HG02970 (cell line): ENCODE data around the gene GNG13.
"Not testable (repeated sequence)": the region's sequence is repeated elsewhere in the genome, so short reads cannot be mapped to it uniquely, and the experiment has no call there.

Experiments
- ATAC-seq: cut with Tn5 transposase; IDR thresholded peaks from one replicate; pipeline ENCODE4 v1.9.1; 2021; ENCODE audit warnings: mild to moderate bottlenecking, moderate library complexity, moderate number of reproducible peaks; ENCODE audit not compliant: unreplicated experiment, low FRiP score

GNG13 gene

DNA sequence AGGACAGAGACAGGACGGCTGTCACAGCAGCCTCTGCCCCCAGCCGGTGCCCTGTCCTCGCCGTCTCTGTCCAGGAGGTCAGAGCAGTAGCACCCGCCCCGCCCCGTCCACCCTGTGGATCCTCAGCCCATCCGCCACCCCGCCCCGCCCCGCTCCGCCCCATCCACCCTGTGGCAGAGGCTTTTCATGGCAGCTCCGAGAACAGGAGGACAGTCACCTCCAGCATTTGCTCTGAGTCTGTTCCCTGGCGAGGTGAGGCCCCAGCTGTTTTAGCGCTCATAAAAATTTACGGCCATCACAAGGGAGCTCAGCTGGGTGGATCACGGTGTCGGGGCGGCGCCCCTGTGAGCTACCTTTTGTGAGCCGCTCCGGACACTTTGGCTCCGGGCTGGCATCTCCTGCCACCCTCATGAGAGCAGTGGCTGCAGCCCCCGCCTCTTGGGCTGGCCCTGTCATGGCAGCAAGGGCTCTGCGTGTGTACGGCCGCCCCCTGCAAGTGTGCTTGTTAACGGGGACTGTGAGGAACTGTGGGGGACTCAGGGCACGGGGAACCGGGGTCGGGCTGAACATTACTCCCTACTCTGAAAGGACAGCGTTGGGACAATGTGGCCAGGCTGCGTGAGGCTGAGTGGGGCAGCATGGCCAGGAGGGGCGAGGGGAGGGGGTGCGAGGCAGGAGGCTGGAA lies 32.3 kb upstream of the GNG13 start:
- no peak for ATAC-seq

GRCh38 chr16:831571-832413 lies 31.3 kb upstream of the GNG13 start:
- ATAC-seq, result no peak

- ATAC-seq, result no peak
These were observed 30.5 kb upstream of the GNG13 start for GRCh38 chr16:830871-831570.

DNA sequence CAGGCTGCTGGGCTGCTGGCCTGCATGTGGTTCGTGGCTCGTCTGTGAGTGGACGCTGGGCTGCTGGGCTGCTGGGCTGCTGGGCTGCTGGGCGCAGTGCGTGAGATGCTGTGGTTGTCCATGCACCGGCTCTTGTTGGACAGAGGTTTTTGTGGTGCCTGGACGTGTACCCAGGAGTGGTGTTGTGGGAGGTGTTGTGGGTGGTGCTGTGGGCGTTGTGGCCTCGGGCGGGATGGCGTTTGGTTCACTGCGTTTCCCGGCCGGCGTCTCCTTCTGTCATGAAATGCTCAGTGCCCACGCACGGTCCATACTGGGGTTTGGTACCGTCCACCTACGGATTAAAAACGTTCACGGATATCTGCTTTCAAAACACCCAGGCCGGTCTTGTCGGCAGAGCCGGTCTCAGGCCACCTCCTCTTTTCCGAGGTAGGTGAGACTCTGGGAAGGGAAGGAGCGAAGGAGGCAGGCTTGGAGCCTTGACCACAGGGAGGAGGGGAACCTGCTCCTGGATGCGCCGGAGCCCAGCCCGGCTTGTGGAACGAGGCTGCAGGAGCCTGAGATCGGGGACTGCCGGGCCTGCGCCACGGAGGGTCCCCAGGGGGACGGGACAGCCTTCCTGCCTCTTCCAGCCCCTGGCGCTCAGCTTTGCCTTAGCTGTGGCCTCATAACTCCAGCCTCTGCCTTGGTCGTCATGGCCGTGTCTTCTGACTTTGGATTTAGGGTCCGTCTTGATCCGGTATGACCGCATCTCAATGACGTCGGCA lies 29.8 kb upstream of the GNG13 start:
- ATAC-seq, result no peak

DNA sequence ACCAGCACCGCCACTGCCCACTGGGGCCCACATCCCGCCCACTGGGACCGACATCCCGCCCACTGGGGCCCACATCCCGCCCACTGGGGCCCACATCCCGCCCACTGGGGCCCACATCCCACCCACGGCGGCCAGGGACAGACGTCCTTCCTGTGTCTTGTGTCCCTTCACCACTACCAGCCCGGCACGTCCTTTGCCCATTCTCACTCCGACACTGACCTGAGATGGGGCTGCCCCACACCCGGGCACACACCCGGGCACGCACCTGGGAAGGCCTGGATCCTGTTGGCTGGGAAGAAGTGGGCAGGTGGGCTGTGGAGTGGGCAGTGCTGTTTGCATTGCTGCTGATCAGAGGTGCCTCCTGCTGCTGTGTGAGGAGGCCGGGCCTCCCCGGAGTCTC lies 28.4 kb upstream of the GNG13 start:
- ATAC-seq, result no peak

DNA sequence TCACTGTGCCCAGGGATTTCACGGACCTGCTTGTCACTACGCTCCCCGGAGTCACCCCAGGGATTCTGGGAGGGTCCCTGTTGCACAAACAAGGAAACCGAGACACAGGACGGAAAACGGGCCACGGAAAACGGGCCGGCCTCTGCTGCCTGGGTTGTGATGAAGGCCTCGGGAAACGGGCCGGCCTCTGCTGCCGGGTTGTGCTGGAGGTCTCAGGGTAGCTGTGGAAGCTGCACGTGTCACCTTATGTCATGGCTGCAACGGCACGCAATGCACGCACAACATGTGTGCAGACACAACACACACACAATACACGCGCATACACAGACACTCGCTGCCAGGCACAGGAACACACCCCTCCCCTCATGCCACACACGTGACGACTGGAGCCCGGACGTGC lies 27.0 kb upstream of the GNG13 start:
- no peak for ATAC-seq

GRCh38 chr16:825341-826061 lies 25.0 kb upstream of the GNG13 start:
- no peak for ATAC-seq

GRCh38 chr16:824601-825000 lies 24.1 kb upstream of the GNG13 start:
- no peak for ATAC-seq

GRCh38 chr16:824194-824593 lies 23.7 kb upstream of the GNG13 start:
- ATAC-seq, result no peak

DNA sequence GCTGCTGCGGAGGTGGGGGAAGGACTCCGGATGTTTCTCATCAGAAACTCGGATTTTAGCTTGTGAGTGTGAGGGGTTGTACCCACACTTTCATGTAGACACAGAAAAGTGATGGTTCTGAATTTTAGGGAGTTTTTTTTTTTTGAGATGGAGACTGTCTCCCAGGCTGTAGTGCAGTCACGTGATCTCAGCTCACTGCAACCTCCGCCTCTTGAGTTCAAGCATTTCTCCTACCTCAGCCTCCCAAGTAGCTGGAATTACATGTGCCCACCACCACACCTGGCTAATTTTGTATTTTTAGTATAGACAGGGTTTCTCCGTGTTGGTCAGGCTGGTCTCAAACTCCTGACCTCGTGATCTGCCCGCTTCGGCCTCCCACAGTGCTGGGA lies 22.4 kb upstream of the GNG13 start:
- no peak for ATAC-seq

- no peak for ATAC-seq
These were observed 21.8 kb upstream of the GNG13 start for GRCh38 chr16:822174-822908.

DNA sequence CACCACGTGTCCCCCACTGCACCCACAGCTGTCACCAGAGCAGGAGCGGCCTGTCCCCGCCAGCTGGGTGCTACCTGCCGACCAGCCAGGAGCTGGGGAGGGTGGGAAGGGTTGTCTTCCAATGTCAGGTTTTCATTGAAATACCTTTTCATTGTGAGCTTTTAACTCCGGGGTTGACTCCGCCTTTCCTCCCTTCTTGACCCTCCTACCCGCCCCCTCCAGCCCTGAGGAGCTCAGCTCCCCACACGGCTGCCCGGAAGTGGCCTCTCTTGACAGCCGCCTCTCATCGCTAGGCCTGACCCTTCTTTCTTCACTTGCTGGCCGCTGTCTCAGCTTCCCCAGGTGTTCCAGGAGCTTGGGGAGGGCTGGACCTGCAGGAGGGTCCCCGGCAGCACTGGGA lies 21.2 kb upstream of the GNG13 start:
- ATAC-seq, result no peak

GRCh38 chr16:820748-821147 lies 20.2 kb upstream of the GNG13 start:
- ATAC-seq, result no peak

DNA sequence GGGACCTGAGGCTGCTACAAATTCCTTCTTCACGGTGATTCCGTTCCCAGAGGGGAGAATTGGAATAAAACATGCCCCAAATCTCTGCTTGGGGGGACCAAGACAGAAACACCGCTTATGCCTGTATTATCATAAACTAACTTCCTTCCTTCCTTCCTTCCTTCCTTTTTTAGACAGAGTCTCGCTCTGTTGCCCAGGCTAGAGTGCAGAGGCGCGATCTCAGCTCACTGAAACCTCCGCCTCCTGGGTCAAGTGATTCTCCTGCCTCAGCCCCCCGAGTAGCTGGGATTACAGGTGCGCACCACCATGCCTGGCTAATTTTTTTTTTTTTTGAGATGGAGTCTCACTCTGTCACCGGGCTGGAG lies 19.5 kb upstream of the GNG13 start:
- ATAC-seq, result not testable (repeated sequence)

DNA sequence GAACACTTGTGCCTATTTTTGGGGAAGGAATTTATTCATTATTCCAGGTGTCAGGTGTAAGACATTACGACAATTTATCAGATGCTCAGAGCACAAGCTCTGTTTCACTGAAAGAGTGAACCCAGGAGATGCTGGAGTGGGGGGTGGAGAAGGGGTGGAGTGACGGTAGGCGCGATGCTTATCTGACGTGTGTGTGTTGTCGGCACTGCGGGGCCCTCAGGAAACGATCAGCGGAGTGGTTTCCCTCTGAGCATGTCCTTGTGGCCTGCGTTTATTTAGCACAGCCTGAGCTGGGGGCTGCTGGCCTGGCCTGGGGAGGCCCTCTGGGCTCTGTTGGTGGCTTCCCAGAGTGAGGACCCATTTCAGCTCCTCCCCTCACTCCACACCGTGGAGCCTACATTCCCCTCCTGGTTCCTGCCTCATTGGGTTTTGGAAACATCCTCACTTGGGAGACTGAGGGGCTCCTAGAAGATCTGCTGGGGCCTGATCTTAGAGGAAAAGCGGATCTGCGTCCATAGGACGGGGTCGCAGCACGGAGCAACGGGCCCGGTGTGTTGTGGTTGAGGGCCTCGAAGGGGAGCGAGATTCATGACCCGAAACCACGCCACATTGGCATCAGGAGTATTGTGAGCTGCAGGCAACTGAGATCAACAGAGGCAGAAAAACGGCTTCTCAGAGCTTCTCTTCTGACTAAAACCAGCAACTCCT lies 19.0 kb upstream of the GNG13 start:
- no peak for ATAC-seq

DNA sequence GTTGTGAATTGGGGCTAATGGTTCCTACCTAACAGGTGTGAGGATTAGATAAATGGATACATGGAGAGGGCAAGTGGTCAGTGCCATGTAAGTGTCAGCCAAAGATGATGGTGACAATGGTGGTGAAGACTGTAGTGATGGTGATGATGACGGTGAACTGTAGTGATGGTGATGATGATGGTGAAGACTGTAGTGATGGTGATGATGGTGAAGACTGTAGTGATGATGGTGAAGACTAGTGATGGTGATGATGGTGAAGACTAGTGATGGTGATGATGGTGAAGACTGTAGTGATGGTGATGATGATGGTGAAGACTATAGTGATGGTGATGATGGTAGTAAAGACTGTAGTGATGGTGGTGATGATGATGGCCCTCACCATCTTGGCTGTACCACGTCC lies 18.1 kb upstream of the GNG13 start:
- no peak for ATAC-seq

DNA sequence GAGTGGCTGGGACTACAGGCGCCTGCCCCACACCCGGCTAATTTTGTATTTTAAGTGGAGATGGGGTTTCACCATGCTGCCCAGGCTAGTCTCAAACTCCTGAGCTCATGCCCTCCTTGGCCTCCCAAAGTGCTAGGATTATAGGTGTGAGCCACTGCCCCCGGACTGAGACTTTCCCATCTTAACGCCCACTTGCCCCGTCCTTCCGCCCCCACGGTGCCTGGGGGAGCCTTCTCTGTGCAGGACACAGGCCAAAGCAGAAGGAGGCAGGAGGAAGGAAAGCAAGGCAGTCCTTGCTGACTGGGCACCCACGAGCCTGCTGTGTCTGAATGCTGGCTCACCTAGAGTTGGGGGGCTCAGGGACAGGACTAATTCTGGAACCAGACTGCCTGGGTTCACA lies 17.6 kb upstream of the GNG13 start:
- no peak for ATAC-seq

GRCh38 chr16:817001-817906 lies 16.7 kb upstream of the GNG13 start:
- ATAC-seq, result no peak
